Liver (tissue), 9 donors: Measurements from ENCODE around the gene DENND11. TPM values are rescaled to one million over a fixed set of nuclear protein-coding genes. Genes with fewer than 3 reads are reported as not detected.

Experiments
- DNase-seq: peaks from one replicate; pipeline ENCODE4 v3.0.0-alpha.2; 2017; ENCODE audit warnings: low spot score
- H3K27ac ChIP-seq, 2 donors: one replicate each; pipeline ENCODE4 v1.7.0; 2013; ENCODE audit warnings: inconsistent platforms in 2 of 2, low read length in 2 of 2, control low read depth in 1 of 2, low read depth in 1 of 2, mild to moderate bottlenecking in 1 of 2
- H3K27me3 ChIP-seq, 4 donors: one replicate each; pipeline versions ENCODE4 v1.6.1 to v1.7.0; 2013; ENCODE audit warnings: low read length in 3 of 4, inconsistent platforms in 1 of 4, mild to moderate bottlenecking in 1 of 4, moderate library complexity in 1 of 4; ENCODE audit not compliant: control insufficient read depth in 4 of 4, insufficient read depth in 4 of 4
- H3K36me3 ChIP-seq, 4 donors: one replicate each; pipeline versions ENCODE4 v1.6.1 to v1.7.0; 2013; ENCODE audit warnings: low read length in 3 of 4, mild to moderate bottlenecking in 3 of 4, low read depth in 1 of 4, moderate library complexity in 1 of 4; ENCODE audit not compliant: control insufficient read depth in 4 of 4, insufficient read depth in 3 of 4
- H3K4me1 ChIP-seq, 4 donors: one replicate each; pipeline versions ENCODE4 v1.6.1 to v1.7.0; 2013; ENCODE audit warnings: low read length in 3 of 4, mild to moderate bottlenecking in 3 of 4, moderate library complexity in 1 of 4; ENCODE audit not compliant: control insufficient read depth in 4 of 4, insufficient read depth in 4 of 4
- H3K4me3 ChIP-seq, 3 donors: one replicate each; pipeline versions ENCODE4 v1.6.1 to v1.7.0; 2013; ENCODE audit warnings: low read length in 3 of 3, control low read depth in 1 of 3, low read depth in 1 of 3, mild to moderate bottlenecking in 1 of 3
- H3K9ac ChIP-seq, 2 donors: one replicate each; pipeline ENCODE4 v1.7.0; 2013; ENCODE audit warnings: low read length in 2 of 2, mild to moderate bottlenecking in 2 of 2, moderate library complexity in 2 of 2, control low read depth in 1 of 2, low read depth in 1 of 2
- H3K9me3 ChIP-seq, 4 donors: one replicate each; pipeline versions ENCODE4 v1.6.1 to v1.7.0; 2013; ENCODE audit warnings: low read length in 3 of 4; ENCODE audit not compliant: control insufficient read depth in 4 of 4
- ATF3 ChIP-seq: IDR thresholded peaks from 2 replicates; pipeline ENCODE4 v1.6.1; 2016; ENCODE audit warnings: antibody characterized with exemption
- CTCF ChIP-seq: fragments of 150-350 bp; IDR thresholded peaks from 2 replicates; pipeline ENCODE4 v1.5.1; 2017; ENCODE audit warnings: improper control_type of control experiment, low read depth, low read length; ENCODE audit not compliant: missing input control
- EGR1 ChIP-seq, 2 donors: IDR thresholded peaks; 2 replicates each; pipeline ENCODE4 v1.6.1; 2016 to 2018; ENCODE audit warnings: antibody characterized with exemption in 2 of 2, low read depth in 2 of 2
- FOXA1 ChIP-seq: IDR thresholded peaks from 2 replicates; pipeline ENCODE4 v1.6.1; 2016; ENCODE audit warnings: antibody characterized with exemption
- FOXA2 ChIP-seq: IDR thresholded peaks from 2 replicates; pipeline ENCODE4 v1.6.1; 2016; ENCODE audit warnings: antibody characterized with exemption
- GABPA ChIP-seq, 2 donors: IDR thresholded peaks in 1 of 2; conservative IDR thresholded peaks in 1 of 2; 2 replicates each; pipeline ENCODE4 v1.6.1; 2016; ENCODE audit warnings: antibody characterized with exemption in 2 of 2, mild to moderate bottlenecking in 1 of 2, moderate library complexity in 1 of 2
- HNF4A ChIP-seq, 2 donors: conservative IDR thresholded peaks; 2 replicates each; pipeline ENCODE4 v1.6.1; 2016; ENCODE audit warnings: antibody characterized with exemption in 2 of 2, mild to moderate bottlenecking in 2 of 2
- HNF4G ChIP-seq: IDR thresholded peaks from 2 replicates; pipeline ENCODE4 v1.6.1; 2016; ENCODE audit warnings: antibody characterized with exemption
- MAX ChIP-seq: IDR thresholded peaks from 2 replicates; pipeline ENCODE4 v1.6.1; 2016; ENCODE audit warnings: antibody characterized with exemption
- NR2F2 ChIP-seq: IDR thresholded peaks from 2 replicates; pipeline ENCODE4 v1.6.1; 2016; ENCODE audit warnings: antibody characterized with exemption
- RAD21 ChIP-seq, 2 donors: IDR thresholded peaks; 2 replicates each; pipeline ENCODE4 v1.6.1; 2016; ENCODE audit warnings: antibody characterized with exemption in 2 of 2, mild to moderate bottlenecking in 2 of 2
- REST ChIP-seq: IDR thresholded peaks from 2 replicates; pipeline ENCODE4 v1.6.1; 2016; ENCODE audit warnings: antibody characterized with exemption, mild to moderate bottlenecking
- RXRA ChIP-seq, 2 donors: IDR thresholded peaks; 2 replicates each; pipeline ENCODE4 v1.6.1; 2017 to 2018; ENCODE audit warnings: antibody characterized with exemption in 2 of 2, mild to moderate bottlenecking in 1 of 2
- SP1 ChIP-seq: IDR thresholded peaks from 2 replicates; pipeline ENCODE4 v1.6.1; 2018; ENCODE audit warnings: antibody characterized with exemption, mild to moderate bottlenecking
- TAF1 ChIP-seq: conservative IDR thresholded peaks from 2 replicates; pipeline ENCODE4 v1.6.1; 2016; ENCODE audit warnings: antibody characterized with exemption, mild to moderate bottlenecking
- YY1 ChIP-seq: IDR thresholded peaks from 2 replicates; pipeline ENCODE4 v1.6.1; 2016; ENCODE audit warnings: antibody characterized with exemption, mild to moderate bottlenecking
- WGBS: extraction: QIAGEN DNeasy Blood & Tissue Kit; methylation state at CpG from one replicate; pipeline ENCODE4 v1.1.7; 2013; 5-methylcytosine and 5-hydroxymethylcytosine counted together
- polyA plus RNA-seq, 2 donors: library from polyadenylated mRNA; stranded (reverse) in 1 of 2; unstranded in 1 of 2; fragments of 200-250 nt in 1 of 2; fragments of >200 nt in 1 of 2; fragmentation: Nextera tagmentation in 1 of 2; extraction: Ambion mirVana in 1 of 2; gene quantifications; one replicate each; pipeline versions ENCODE4 v1.2.1 to v1.2.3, GENCODE V29; 2013 to 2015
- total RNA-seq, 2 donors: library from RNA; depleted of rRNA; stranded (reverse); fragments of >200 nt; gene quantifications; one replicate each; pipeline ENCODE4 v1.2.3, GENCODE V29; 2014
- TF ChIP-seq, protein P1 (sequence below): IDR thresholded peaks from 2 replicates; pipeline ENCODE4 v1.6.1; 2016; ENCODE audit warnings: antibody characterized with exemption
- donor health status: healthy.
- donor health status: healthy.
- donor health status: healthy.
- donor health status: healthy.
- donor health status: healthy.

DENND11 gene
- total and polyA plus RNA-seq, 4 donors: 8.4 to 48.4 (median 12.8) TPM

DNA sequence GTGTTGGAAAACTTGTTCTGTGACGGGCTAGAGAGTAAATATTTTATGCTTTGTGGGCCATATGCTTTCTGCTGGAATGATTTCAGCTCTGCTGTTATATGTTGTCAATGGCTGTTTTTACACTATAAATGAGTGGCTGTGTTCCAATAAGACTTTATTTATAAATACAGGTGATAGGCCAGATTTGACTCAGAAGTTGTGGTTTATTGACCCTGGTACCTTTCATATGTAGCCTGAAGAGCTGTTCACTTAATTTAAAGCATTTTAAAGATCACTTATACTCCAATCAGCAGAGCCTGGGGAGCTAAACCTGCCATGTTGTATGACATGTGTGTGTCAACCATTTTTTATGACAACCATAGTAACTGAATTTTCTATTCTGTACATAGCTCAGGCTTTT, 27.1 kb upstream of the DENND11 start:
- H3K27me3 ChIP-seq: no peaks in the 10 kb centered on the region
- H3K4me3 ChIP-seq: no peak overlapping the region
- H3K36me3 ChIP-seq: no peaks in the 10 kb centered on the region
- WGBS: 91% methylated on average over 1 of the region's 1 CpG
- DNase-seq: no peak
- H3K4me1 ChIP-seq: no peaks in the 10 kb centered on the region
- no peak overlapping the region for H3K27ac ChIP-seq
- no peak for TF ChIP-seq HNF4G
- TF ChIP-seq FOXA2: no peak
- no peak for TF ChIP-seq SP1
- no peak for TF ChIP-seq TAF1
- TF ChIP-seq RAD21 (IDR thresholded peaks at IDR 0.05): no peak
- no peak for TF ChIP-seq RXRA (IDR thresholded peaks at IDR 0.05)
- TF ChIP-seq ATF3: no peak
- no peak for TF ChIP-seq REST
- TF ChIP-seq, protein P1, sequence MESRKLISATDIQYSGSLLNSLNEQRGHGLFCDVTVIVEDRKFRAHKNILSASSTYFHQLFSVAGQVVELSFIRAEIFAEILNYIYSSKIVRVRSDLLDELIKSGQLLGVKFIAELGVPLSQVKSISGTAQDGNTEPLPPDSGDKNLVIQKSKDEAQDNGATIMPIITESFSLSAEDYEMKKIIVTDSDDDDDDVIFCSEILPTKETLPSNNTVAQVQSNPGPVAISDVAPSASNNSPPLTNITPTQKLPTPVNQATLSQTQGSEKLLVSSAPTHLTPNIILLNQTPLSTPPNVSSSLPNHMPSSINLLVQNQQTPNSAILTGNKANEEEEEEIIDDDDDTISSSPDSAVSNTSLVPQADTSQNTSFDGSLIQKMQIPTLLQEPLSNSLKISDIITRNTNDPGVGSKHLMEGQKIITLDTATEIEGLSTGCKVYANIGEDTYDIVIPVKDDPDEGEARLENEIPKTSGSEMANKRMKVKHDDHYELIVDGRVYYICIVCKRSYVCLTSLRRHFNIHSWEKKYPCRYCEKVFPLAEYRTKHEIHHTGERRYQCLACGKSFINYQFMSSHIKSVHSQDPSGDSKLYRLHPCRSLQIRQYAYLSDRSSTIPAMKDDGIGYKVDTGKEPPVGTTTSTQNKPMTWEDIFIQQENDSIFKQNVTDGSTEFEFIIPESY: no peak
- H3K9me3 ChIP-seq: no peaks in the 10 kb centered on the region
- H3K9ac ChIP-seq: no peak overlapping the region

DNA sequence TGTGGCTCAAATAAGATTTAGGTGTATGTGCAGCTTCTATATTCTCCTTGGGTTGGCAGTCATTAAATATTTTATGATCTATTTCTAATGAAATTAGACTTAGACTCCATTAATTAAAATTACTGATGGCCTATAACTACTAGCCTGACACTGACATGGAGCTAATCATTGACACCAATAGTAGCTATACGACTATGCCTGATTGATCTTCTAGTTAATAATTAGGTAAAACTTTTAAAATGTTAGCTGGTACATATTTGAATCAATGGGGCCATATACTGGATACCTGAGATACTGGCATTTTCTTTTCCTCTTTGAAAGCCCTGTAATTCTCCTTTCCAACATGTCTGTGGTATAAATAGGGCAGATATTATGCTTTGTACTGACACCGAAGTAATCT, 20.6 kb upstream of the DENND11 start:
- Histone ChIP-seq H3K4me1 (no peaks in the 10 kb centered on the region), H3K9ac (no peak overlapping the region), H3K27ac (no peak overlapping the region), H3K4me3 (no peak overlapping the region), H3K27me3 (no peaks in the 10 kb centered on the region), H3K9me3 (no peaks in the 10 kb centered on the region), H3K36me3 (no peaks in the 10 kb centered on the region)
- TF ChIP-seq HNF4G (no peak), HNF4A (conservative IDR thresholded peaks at IDR 0.05) (no peak), FOXA1 (no peak), SP1 (no peak), RXRA (IDR thresholded peaks at IDR 0.05) (no peak), CTCF (no peak), REST (no peak), YY1 (no peak), RAD21 (IDR thresholded peaks at IDR 0.05) (no peak), MAX (no peak), FOXA2 (no peak), ATF3 (no peak), TAF1 (no peak), GABPA (IDR thresholded peaks at IDR 0.05 in 1 of 2, conservative IDR thresholded peaks at IDR 0.05 in 1 of 2) (no peak), NR2F2 (no peak), EGR1 (IDR thresholded peaks at IDR 0.05; ENCODE audit: low read depth in 2 of 2) (no peak)
- WGBS: 61% methylated on average over 2 of the region's 2 CpGs
- DNase-seq: no peak
